Measurements from ENCODE around the gene SP3.

GRCh38 chr2:173914055-173914927 is 50.9 kb downstream of the SP3 start:
- TF ChIP-seq POLR2A (IDR thresholded peaks at IDR 0.05): no peak
- TF ChIP-seq, protein P1, sequence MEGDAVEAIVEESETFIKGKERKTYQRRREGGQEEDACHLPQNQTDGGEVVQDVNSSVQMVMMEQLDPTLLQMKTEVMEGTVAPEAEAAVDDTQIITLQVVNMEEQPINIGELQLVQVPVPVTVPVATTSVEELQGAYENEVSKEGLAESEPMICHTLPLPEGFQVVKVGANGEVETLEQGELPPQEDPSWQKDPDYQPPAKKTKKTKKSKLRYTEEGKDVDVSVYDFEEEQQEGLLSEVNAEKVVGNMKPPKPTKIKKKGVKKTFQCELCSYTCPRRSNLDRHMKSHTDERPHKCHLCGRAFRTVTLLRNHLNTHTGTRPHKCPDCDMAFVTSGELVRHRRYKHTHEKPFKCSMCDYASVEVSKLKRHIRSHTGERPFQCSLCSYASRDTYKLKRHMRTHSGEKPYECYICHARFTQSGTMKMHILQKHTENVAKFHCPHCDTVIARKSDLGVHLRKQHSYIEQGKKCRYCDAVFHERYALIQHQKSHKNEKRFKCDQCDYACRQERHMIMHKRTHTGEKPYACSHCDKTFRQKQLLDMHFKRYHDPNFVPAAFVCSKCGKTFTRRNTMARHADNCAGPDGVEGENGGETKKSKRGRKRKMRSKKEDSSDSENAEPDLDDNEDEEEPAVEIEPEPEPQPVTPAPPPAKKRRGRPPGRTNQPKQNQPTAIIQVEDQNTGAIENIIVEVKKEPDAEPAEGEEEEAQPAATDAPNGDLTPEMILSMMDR (IDR thresholded peaks at IDR 0.05): no peak
